Stimulated activated CD8-positive, alpha-beta memory T cell treated with anti-CD3 and anti-CD28 coated beads, Interleukin-12 subunit alpha, Interleukin-12 subunit beta, amount 100 ng/mL, for 1 hour (primary cell): ENCODE measurements around the gene KLHL36.

Experiments
- DNase-seq: peaks from one replicate; pipeline ENCODE4 v3.0.0-alpha.2; 2020; ENCODE audit warnings: low read depth

Gene KLHL36

DNA sequence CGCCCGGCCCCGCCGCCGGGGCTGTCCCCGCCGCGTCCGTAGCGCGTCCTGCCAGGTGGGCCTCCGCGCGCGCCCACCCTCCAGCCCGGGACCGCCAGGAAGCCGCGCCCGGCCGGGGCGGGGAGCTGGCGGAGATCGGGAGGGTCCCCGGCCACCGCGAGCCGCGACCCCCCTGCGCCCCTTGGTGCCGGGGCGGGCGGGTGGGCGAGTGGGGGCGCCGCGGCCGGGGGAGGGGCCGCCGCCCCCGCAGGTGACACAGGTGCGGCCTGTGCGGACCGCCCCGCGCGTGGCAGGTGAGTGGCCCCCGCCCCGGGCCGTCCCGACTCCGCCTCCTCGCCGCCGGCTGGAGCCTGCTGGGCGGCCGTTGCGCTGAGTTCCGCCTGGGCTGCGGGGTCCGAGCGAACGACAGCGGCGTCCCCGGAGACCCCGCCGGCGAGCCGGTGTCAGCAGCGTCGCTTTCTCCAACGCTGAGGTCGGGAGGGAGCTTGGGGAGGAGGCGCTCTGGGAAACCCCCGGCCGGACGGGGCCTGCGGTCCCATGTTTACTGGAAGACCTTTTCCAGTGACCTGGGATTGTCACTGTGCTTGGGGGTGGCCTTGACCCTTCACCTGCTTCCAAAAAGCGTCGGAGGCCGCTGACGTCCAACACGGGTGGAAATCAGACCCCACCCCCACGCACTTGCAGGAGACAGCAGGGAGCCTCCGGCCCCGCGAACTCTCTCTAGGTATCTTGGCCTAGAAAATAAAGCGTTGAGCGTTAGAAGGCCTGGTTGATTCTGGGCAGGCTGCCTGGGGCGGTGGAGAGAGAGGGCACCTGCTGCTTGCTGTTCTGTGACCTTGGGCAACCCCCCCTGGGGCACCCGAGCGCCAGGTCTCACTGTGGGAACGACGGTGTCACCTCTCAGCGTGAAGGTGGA lies 542 bp downstream of the KLHL36 start:
- DNase-seq, result peak; percentile 15

DNA sequence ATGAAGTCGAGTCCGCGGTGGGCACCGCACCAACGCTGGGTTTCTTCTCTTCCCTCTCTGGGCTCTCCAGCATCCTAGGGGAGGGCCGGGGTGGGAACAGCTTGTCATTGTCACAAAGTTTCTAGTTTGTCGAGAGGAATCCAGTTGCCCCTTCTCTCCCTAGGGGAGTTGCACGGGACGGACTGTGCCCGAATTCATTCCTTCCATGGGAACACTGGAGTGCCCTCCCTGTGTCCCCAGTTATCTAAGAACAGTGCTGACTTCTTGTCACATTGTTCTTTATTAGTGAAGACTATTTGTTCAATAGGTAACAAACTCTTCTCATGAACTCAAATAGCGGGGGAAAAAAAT lies 1.2 kb downstream of the KLHL36 start:
- DNase-seq, result no peak

DNA sequence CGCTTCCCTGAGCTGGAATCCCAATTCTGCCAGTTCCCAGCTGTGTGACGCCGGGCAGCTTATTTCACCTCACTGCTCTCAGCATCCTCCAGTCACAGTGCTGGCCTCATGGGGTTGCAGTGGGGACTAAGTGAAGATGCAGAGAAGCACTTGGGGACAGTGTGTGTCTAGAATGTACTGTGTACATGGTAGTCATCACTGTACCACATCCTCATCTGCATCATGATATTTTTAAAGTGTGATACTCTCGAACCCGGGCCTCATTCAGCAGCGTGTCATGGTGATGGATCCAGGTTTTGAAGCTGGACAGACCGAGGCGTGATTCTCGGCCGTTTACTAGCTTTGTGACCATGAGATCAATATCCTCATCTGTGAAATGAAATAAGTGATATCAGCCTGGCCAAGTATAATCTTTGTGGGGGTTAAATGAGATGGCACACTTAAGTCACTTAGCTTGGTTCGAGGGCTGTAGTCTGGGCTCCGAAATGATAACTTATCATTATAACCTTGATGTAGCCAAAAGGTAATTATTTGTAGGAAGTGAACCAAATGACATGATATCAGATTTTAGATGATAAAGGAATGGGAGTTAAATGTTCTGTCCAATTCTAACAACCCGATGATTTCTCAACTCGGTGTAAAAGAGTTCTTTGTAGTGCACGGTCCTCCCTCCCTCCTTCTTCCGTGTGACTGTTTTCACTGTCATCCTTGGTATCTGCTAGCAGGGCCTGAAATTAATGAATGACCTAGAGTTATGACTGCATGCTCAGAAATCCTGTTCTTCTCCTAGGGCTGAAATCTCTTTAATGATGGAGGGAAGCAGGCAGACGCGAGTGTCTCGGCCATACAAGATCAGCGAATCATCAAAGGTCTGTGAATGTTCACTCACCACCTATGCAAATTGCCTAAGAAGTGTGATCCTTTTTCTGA lies 2.0 kb downstream of the KLHL36 start:
- no peak for DNase-seq

DNA sequence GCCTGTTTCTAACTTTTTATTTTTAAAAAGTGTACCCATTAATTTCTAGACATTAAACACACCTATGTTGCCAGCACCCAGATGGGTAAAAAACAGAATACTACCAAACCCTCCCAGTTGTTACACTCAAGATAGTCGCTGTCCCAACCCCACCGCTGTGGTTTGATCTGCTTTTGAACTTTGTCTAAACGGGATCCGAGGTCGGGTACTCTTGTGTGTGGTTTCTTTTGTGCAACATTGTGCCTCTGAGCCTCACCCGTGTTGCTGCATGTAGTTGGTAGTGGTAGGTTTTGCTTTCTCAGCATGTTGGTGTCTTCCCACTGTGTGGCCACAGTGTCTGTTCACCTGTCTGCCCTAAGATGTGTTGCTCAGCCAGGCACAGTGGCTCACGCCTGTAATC lies 4.3 kb downstream of the KLHL36 start:
- DNase-seq, result no peak

DNA sequence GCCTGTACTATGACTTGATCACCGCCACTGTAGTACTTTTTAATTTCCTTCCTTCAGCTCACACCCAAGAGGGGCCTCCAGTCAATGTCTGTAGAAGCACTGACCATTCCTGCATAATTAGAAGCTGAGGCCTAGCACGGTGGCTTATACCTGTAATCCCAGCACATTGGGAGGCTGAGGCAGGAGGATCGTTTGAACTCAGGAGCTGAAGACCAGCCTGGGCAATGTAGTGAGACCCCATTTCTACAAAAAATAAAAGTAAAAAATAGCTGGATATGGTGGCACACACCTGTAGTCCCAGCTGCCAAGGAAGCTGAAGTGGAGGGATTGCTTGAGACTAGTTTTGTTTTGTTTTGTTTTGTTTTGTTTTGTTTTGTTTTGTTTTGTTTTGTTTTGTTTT lies 5.9 kb downstream of the KLHL36 start:
- no peak for DNase-seq

DNA sequence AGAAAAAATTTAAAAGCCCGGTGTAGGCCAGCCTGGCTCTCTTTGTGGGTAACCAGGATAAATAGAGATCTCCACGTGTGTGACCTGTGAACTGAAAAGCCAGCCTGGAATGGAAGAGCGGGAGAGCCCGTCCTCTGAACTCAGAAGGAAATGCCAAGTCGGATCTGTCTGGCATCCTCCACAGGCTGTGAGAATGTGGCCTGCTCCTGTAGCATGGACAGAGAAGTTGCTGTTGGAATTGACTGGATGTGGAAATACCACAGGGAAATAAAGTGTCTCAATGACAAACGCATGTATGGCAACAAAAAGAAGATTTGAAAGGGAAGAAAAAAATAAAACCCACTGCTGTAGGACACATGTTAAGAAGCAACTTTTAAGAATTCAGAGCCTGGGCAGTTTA lies 6.7 kb downstream of the KLHL36 start:
- no peak for DNase-seq

DNA sequence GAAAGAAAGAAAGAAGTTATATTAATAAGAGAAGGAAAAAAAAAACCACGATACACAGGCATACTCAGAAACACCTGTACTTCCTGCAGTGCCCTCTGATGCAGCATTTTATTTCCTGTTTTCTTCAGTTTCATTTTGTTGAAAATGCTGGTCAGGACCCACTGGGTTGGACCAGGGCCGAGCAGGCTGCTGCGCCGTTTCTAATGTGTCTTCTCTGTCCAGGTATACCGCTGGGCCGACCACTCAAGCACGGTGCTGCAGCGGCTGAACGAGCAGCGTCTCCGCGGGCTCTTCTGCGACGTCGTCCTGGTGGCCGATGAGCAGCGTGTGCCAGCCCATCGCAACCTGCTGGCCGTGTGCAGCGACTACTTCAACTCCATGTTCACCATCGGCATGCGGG lies 8.3 kb downstream of the KLHL36 start:
- no peak for DNase-seq

DNA sequence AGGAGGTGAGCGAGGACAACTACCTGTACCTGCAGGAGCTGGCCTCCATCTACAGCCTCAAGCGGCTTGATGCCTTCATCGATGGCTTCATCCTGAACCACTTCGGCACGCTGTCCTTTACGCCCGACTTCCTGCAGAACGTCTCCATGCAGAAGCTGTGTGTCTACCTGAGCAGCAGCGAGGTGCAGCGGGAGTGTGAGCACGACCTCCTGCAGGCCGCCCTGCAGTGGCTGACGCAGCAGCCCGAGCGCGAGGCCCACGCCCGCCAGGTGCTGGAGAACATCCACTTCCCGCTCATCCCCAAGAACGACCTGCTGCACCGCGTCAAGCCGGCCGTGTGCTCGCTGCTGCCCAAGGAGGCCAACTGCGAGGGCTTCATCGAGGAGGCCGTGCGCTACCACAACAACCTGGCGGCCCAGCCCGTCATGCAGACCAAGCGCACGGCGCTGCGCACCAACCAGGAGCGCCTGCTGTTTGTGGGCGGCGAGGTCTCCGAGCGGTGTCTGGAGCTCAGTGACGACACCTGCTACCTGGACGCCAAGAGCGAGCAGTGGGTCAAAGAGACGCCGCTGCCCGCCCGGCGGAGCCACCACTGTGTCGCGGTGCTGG lies 9.0 kb downstream of the KLHL36 start:
- DNase-seq, result no peak

DNA sequence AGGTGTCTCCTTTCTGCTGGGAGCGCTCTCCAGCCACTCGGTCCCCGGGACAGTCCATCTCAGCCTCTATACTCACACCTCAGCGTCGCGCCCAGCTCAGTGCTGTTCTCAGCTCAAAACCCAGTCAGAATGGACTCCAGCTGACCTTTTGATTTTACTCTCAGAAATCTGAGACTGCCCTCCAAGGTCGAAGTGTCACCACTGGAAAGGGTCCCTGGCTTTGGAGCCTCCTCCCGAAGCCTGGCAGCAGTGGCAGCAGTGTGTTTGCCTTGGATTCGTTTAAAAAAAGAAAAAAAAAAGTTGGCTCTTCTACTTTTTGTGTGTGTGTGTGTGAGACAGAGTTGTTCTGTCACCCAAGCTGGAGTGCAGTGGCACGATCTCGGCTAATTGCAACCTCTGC lies 10.4 kb downstream of the KLHL36 start:
- DNase-seq, result no peak

DNA sequence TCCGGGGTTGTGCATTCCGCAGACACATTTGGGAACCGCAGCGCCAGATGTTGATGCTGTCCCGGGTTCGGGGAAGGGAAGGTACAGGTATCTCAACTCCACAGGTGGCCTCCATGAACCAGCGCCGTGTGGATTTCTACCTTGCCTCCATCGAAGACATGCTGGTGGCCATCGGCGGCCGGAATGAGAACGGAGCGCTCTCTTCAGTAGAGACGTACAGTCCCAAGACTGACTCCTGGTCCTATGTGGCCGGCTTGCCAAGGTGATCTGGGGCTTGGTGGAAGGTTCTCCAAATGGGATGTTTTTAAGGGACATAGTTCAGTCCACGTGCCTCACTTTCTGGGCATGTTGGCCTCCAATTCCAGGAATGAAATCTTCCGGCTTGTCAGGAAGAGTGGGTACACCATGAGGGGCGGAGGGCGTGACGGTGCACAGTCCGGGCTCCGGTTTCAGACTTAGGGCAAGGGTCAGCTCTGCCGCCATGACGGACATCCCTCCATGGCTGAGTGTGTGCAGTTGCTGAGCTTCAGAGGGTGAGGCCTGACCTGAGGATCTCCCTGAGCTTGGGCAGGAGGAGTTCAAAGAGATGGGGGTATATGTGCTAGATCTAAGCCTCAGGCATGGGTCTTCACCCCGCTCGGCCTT lies 11.5 kb downstream of the KLHL36 start:
- DNase-seq, result no peak

DNA sequence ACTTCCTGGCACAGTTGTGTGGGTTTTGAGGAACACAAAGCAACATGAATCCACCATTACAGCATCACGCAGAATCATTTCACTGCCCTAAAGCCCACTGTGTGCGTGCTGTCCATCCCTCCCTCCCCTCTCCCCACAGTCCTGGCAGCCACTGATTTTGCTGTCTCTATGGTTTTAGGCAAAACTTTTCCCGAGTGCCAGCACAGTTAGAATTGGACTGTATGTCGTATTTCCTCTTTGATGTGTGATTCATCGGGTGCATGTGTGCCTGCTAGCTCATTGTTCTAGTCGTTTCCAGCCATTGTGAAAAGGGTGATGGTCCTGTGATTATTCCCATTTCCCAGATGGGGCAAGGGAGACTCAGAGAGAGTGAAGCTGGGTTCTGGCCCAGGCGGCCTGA lies 12.7 kb downstream of the KLHL36 start:
- DNase-seq, result no peak

DNA sequence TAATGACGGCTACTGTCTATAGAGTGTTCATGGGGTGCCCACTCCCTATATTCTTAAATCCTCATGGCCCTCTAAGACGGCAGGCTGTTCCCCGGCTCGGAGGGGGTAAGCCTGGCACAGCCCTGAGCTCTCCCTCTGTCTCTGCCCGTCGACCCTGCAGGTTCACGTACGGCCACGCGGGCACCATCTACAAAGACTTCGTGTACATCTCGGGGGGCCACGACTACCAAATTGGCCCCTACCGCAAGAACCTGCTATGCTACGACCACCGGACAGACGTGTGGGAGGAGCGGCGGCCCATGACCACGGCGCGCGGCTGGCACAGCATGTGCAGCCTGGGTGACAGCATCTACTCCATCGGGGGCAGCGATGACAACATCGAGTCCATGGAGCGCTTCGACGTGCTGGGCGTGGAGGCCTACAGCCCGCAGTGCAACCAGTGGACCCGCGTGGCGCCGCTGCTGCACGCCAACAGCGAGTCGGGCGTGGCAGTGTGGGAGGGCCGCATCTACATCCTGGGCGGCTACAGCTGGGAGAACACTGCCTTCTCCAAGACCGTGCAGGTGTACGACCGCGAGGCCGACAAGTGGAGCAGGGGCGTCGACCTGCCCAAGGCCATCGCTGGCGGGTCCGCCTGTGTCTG lies 13.2 kb downstream of the KLHL36 start:
- DNase-seq, result no peak

DNA sequence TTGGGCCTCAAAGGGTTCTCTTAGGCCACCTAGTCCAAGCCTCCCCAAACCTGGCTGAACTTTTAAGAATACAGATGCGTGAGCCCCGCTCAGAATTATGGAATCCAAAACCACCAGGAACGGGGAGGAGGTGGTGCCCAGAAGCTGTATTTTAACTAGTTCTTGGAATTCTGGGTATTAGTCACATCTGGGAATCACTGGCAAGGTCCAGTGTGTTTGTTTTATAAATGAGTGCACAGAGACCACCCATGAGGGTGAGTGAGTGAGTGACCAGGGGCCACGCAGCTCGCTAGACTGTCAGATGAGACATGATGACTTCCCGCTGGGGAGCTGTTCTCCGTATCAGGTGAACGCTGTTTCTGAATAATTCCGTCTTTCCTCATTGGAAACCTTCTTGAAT lies 14.2 kb downstream of the KLHL36 start:
- DNase-seq, result no peak

DNA sequence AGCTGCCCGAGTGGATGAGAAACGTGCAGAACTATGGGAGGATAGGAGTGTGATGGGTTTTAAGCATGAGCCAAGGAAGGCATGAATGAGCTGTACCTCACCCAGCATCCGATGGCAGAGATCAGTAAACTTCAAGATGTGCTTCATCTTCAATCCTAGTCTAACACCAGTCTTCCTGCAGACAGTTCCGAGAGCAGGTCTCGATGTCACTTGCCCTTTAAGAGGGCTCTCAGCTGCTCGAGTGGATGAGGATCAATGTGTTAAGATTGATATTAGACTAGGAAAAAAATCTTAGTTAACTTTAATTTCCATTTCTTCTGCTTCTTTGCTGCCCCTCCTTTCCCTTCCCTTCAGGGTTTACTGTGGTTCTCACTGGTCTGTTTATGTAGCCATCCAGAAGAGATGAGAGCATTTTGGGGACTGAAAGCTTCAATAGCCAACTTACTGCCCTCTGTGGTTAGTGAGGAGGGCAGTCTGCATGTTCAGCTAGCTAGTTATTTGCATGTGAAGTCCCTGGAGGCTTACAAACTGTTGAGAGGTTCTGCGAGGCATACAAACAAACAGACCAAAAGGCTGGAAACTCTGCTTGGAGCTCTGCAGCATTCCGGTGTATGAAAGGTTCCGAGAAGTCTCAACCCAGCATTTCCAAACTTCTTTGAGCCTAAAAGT lies 15.3 kb downstream of the KLHL36 start:
- DNase-seq, result no peak

DNA sequence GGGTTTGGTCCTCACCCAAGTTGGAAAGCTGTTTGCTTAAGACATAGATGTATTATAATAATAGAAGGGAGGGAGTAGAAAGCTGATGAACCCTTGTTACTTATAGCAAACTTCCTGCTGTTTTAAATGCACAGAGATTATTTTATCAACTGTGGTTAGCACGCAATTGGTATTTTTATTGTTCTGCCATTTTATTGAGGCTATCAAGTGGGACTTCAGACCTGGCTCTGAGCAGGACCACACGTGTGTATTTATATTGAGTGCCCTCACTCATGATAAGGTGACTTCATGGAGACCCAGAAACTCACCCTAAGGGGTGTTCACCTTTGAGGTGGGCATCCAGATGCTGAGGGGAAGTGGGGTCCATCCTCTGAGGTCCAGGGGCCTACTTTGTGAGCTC lies 17.0 kb downstream of the KLHL36 start:
- DNase-seq, result no peak

DNA sequence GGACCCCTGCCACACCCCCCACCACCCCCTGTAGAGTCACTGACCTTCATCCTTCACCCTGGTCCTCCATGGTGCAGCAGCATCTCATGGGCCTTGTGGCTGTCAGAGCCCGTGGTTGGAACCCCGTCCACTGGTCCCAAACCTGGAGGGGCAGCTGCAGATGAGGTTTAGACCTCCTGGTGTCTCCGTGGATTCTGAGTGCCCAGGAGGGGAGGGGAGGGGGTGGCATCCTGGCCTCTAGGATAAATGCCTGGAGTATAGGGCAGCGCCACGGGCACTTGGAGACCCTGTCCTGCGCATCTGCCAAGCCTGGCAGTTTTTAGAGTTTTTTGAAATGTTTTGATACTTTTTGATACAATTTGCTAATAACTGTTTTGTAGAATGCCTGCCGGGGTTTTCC lies 17.5 kb downstream of the KLHL36 start:
- DNase-seq, result no peak

DNA sequence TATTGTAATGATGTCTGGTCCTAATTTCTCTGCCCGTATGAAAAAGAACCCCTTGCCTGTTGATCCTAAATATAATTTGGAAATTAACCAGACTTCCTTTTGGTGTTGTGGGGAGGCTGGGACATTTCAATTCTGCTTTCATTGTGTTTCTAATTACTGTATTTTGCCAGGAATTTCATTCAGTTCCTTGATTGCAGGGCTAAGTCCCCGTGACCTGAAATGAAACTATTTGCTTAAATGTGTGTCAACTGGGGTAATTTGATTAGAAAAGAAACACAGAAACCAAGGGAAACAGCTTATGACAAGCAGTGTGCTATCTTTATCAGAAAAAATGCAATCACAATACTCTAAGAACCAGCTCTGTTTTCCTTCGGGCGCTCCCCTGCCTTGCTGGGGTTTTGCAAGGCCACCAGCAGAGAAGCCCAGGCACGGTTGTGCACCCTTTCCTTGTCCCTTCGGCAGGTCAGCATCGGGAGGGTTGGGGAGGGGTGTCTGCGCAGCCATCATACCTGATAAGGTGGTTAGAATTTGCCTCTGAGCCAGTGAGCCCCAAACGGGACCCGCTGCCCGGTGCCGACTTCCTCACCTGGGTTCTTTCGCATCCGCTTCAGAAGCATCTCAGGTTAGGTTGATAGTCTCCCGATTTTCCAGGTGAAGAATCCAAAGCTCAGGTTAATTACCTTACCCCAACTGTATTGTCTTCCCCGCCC lies 19.4 kb downstream of the KLHL36 start:
- no peak for DNase-seq

DNA sequence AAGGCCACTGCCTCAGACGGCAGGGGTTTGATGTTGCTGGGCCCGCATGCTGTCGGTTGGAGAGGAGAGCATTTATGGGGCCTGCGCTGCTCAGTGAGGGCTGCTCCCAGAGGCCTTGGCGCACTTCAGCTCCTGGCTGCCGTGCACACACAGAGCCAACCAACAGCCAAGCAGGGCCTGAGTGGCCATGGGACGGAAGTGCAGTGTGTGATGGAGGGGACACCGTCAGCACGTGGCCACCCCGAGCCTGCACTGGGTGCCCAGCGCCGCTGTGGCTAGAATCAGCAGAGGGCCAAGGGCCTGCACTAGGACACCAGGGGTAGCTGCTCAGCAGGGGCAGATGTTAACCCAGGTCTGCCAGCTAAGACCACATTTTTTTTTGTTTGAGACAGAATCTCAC lies 21.8 kb downstream of the KLHL36 start:
- DNase-seq, result no peak

DNA sequence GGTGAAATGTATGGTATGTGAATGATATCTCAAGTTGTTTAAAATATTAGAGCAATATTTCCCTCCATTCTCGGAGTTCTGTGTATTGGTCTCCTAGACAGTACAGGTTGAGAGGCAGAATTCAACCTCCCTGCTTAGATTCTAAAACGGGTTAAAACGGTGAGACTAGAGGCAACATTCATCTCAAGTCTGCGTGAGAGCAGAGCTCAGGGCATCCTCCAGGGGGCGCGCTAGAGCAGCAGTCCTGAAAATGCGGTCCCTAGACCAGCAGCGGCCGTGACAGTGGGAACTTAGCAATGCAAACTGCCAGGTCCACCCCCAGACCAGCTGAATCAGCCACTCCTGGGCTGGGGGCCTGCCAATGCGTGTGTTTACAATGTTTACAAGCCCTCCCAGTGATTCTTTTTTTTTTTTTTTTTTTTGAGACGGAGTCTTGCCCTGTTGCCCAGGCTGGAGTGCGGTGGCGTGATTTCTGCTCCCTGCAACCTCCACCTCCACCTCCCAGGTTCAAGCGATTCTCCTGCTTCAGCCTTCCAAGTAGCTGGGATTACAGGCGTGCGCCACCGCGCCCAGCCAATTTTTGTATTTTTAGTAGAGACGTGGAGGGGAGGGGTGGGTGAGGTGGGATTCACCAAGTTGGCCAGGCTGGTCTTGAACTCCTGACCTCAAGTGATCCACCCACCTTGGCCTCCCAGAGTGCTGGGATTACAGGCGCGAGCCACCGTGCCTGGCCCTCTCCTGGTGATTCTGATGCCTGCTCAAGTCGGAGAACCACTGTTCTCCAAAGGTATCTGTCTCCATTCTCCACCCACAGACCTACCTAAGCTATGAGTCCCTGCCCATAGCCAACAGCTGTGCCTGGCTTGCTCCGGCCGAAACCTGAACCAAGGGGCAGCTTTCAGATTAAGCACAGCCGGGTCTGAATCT lies 24.2 kb downstream of the KLHL36 start:
- DNase-seq, result peak; percentile 78

DNA sequence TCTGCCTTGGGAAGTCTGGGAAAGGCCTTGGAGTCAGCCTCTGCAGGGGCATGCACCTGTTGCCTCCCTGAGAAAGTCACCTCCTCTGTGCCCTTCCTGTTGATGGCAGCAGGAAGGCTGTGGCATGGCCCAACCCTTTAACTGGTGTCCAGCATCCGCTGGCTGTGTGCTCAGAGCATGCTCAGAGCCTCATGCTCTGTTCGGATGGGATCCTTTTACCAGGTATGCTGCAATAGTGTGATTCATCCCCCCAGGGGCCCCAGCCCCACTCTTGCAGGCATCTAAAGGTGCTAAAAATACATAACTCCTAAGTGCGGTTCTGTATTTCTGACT lies 24.9 kb downstream of the KLHL36 start:
- no peak for DNase-seq
